Choroid plexus epithelial cell (primary cell): ENCODE results near the gene MT1E.

ENCODE experiments used
- DNase-seq: peaks from one replicate; pipeline ENCODE4 v3.0.0-alpha.2; 2010; ENCODE audit warnings: low read depth
- H3K4me3 ChIP-seq: 2 replicates; pipeline ENCODE4 v1.5.1; 2011; ENCODE audit warnings: low read depth, mild to moderate bottlenecking, control low read depth, low read length, moderate library complexity
- TF ChIP-seq, protein P1 (sequence below): conservative IDR thresholded peaks from 2 replicates; pipeline ENCODE4 v1.5.1; 2011; ENCODE audit warnings: low read depth, mild to moderate bottlenecking, control low read depth, inconsistent platforms, low read length, moderate library complexity

Gene MT1E

DNA sequence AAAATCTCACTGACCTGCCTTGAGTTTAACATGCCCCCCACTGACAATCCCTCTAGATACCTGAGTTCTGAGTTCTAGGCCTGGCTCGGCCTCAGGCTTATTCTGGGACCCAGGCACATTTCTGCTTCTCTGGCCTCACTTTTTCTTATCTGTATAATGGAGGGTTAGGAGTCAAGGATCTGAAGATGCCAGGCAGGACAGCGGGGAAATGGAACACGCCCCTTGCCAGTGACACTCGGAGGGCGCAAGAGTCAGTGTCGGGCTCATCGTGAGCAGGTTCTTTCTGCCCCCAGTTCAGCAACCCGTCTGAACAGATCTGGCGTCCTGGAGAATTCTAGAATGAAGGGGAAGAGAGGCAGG is 36.8 kb upstream of the MT1E start:
- DNase-seq = no peak
- TF ChIP-seq, protein P1, sequence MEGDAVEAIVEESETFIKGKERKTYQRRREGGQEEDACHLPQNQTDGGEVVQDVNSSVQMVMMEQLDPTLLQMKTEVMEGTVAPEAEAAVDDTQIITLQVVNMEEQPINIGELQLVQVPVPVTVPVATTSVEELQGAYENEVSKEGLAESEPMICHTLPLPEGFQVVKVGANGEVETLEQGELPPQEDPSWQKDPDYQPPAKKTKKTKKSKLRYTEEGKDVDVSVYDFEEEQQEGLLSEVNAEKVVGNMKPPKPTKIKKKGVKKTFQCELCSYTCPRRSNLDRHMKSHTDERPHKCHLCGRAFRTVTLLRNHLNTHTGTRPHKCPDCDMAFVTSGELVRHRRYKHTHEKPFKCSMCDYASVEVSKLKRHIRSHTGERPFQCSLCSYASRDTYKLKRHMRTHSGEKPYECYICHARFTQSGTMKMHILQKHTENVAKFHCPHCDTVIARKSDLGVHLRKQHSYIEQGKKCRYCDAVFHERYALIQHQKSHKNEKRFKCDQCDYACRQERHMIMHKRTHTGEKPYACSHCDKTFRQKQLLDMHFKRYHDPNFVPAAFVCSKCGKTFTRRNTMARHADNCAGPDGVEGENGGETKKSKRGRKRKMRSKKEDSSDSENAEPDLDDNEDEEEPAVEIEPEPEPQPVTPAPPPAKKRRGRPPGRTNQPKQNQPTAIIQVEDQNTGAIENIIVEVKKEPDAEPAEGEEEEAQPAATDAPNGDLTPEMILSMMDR = no peak
- H3K4me3 ChIP-seq = peak overlapping the region; percentile 42

DNA sequence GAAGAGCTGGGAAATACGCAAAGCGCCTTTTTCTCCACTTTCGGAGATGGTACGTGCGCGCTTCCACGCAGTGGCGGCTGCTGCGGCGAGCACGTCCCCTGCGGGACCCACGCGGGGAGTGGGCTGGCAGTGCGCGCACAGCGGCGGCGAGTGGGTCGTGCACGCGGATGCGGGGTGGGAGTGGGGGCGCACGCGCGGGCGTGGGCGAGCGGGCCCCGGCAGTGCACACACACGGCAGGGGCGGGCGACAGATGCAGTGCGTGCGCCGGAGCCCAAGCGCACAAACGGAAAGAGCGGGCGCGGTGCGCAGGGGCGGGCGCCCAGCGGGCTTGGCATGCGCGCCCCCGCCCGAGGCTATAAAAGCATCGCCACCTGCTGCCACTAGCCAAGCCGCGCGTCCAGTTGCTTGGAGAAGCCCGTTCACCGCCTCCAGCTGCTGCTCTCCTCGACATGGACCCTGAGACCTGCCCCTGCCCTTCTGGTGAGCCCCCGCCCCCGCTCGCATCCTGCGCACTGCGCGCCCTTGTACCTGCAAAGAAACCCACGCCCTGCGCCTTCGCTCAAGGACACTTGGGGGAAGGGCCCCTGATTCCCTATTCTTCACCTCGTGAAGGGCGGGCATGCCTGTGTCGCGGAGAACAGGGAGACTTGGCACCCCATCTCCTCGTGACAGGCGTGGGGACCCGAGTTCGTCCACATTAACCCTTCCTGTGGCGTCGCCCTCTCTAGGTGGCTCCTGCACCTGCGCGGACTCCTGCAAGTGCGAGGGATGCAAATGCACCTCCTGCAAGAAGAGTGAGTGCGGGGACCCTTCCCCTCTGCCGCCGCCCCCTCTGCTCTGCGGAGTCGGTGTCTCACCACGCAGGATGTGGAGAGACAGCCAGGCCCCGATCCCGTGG is 36.2 kb upstream of the MT1E start, which contains the start of gene MT3:
Gene MT3 (plus strand): TSS at position 388 of the 899 bp plus-strand sequence. CDS start 63 bp downstream, at position 451.
- TF ChIP-seq, protein P1 = no peak
- H3K4me3 ChIP-seq = peak within 1 kb of the TSS; percentile 42
- DNase-seq = no peak

DNA sequence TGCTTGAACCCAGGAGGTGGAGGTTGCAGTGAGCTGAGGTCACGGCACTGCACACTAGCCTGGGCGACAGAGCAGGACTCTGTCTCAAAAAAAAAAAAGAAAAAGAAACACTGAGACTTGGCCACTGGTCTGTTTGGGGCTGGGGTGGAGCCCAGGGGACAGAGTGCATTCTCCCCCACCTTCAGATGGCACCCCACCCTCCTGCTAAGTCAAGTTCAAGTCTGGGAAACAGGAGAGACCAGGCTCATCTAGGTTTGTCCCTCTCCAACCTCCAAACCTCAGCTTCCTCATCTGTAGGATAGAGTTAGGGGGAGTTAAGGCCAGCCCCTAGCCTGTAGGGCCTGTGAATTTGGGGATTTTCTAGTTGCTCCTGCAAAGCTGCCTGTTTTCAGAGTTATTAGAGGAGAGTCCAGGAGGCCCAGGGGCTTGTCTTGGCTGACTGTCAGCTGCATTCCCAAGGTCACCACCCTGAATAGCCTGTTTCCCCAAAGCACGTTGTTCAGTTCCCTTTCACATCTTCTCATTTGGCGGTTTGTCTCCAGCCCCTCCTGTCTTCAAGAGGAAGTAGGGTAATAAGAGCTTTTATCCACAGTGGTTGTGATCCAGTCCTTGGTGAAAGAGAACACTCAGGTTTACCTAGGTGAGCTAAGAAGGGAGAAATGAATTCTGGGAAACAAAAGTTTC is 34.1 kb upstream of the MT1E start:
- DNase-seq = no peak
- TF ChIP-seq, protein P1 = peak; percentile 9
- H3K4me3 ChIP-seq = no peak overlapping the region

DNA sequence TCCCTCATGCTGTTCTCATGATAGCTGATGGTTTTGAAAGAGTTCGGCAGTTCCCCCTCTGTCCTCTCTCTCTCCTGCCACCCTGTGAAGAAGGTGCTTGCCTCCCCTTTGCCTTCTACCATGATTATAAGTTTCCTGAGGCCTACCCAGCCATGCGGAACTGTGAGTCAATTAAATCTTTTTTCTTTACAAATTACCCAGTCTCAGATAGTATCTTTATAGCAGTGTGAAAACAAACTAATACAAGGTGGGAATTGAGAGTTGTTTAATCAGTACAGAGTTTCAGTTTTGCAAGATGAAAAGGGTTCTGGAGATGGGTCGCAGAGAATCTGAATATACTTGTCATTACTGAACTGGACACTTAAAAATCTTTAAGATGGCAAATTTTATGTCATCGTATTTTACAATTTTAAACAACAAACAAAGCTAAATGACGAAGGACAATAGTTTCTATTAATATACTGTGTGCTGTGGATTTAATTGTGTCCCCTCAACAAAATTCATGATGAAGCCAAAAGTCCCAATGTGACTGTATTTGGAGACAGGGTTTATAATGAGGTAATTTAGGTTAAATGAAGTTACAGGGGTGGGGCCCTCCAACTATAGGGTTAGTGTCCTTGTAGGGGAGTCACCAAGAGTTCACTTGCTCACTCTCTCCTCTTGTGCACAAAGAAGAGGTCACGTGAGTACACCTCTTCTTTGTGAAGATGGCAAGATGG is 31.8 kb upstream of the MT1E start:
- no peak for DNase-seq
- TF ChIP-seq, protein P1 = no peak

DNA sequence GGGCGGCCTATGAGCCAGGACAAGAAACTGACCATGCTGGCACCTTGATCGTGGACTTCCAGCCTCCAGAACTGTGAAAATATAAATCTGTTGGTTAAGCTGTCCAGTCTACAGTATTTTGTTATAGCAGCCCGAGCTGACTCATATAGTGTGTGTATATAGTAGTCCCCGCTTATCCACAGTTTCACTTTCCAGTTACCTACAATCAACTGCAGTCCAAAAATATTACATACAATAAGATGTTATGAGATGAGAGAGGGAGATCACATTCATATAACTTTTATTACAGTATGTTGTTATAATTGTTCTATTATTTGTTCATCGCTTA is 31.3 kb upstream of the MT1E start:
- no peak for DNase-seq
- no peak overlapping the region for H3K4me3 ChIP-seq
- TF ChIP-seq, protein P1 = no peak

More for the DNA sequence above, 31.8 kb upstream of the MT1E start:
- H3K4me3 ChIP-seq = no peak overlapping the region

DNA sequence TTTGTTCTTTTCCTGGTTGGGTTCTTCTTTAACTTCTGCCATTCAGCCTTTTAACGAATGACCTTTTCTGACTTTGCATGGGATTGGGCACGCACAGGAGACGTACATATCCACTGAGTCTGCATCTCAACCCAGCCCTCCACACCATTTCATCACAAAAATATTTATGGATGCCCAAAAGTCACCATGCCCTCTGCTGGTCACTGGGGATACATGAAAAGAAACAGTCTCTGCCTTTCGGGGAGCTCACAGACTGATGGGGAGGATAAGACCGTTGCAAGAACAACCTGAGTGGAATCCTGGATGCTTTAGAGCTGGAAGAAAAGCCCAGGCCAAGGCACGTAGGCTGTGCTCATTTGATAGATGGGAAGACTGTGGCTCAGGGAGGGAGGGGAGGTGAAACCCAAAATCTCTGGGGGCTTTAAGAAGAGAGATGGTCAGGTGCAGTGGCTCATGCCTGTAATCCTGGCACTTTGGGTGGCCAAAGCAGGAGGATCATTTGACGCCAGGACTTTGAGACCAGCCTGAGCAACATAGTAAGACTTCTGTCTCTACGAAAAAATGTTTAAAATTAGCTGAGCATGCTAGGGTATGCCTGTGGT is 25.1 kb upstream of the MT1E start:
- TF ChIP-seq, protein P1 = peak; percentile 83
- peak; percentile 79 for DNase-seq
- no peak overlapping the region for H3K4me3 ChIP-seq
